Measurements from ENCODE around the gene DUSP28.
A peak's percentile ranks its signal among the peaks of the same experiment; 100 is the strongest.

The DUSP28 gene

GRCh38 chr2:240591784-240592183 is 31.6 kb downstream of the DUSP28 start:
- peak in 2 of 42 donors; percentile 4 to 12 for DNase-seq
- intact Hi-C loops (cut with DNase I) = no loop called here

- intact Hi-C loops (cut with DNase I) = no loop called here
- DNase-seq = peak in 15 of 42 donors; percentile 0 to 34 (median 10)
These were observed 33.0 kb downstream of the DUSP28 start for GRCh38 chr2:240593026-240593702.

- peak in 15 of 42 donors; percentile 1 to 35 (median 10) for DNase-seq
- intact Hi-C loops (cut with DNase I) = no loop called here
These were observed 33.7 kb downstream of the DUSP28 start for GRCh38 chr2:240593703-240594451.

GRCh38 chr2:240594511-240595380 is 34.6 kb downstream of the DUSP28 start:
- peak in 16 of 42 donors; percentile 3 to 43 (median 17) for DNase-seq
- intact Hi-C loops (cut with DNase I) = no loop called here

GRCh38 chr2:240595381-240596079 is 35.4 kb downstream of the DUSP28 start:
- intact Hi-C loops (cut with DNase I) = no loop called here
- peak in 22 of 42 donors; percentile 3 to 62 (median 36) for DNase-seq

- DNase-seq = peak in 4 of 42 donors; percentile 3 to 23 (median 17)
- intact Hi-C loops (cut with DNase I) = no loop called here
These were observed 35.9 kb downstream of the DUSP28 start for GRCh38 chr2:240596080-240596460.

GRCh38 chr2:240596491-240596931 is 36.4 kb downstream of the DUSP28 start:
- intact Hi-C loops (cut with DNase I) = no loop called here
- peak in 37 of 42 donors; percentile 13 to 85 (median 62) for DNase-seq

GRCh38 chr2:240597054-240597418 is 36.9 kb downstream of the DUSP28 start:
- intact Hi-C loops (cut with DNase I) = no loop called here
- DNase-seq = peak in 3 of 42 donors; percentile 15 to 37 (median 20)

- intact Hi-C loops (cut with DNase I) = no loop called here
- DNase-seq = peak in 10 of 42 donors; percentile 1 to 30 (median 8)
These were observed 37.4 kb downstream of the DUSP28 start for GRCh38 chr2:240597419-240598181.

- intact Hi-C loops (cut with DNase I) = no loop called here
- DNase-seq = peak in 10 of 42 donors; percentile 1 to 37 (median 10)
These were observed 38.3 kb downstream of the DUSP28 start for GRCh38 chr2:240598311-240598911.

GRCh38 chr2:240599141-240599583 is 39.0 kb downstream of the DUSP28 start:
- DNase-seq = peak in 6 of 42 donors; percentile 0 to 36 (median 4)
- intact Hi-C loops (cut with DNase I) = no loop called here

GRCh38 chr2:240600451-240600961 is 40.3 kb downstream of the DUSP28 start:
- peak in 8 of 42 donors; percentile 0 to 29 (median 17) for DNase-seq
- intact Hi-C loops (cut with DNase I) = no loop called here

GRCh38 chr2:240601061-240601830 is 41.1 kb downstream of the DUSP28 start:
- DNase-seq = peak in 5 of 42 donors; percentile 2 to 34 (median 29)
- intact Hi-C loops (cut with DNase I) = no loop called here

GRCh38 chr2:240601831-240602160 is 41.6 kb downstream of the DUSP28 start:
- peak in 7 of 42 donors; percentile 1 to 41 (median 5) for DNase-seq

GRCh38 chr2:240602266-240603050 is 42.3 kb downstream of the DUSP28 start:
- peak in 7 of 42 donors; percentile 1 to 37 (median 15) for DNase-seq
- intact Hi-C loops (cut with DNase I) = no loop called here

More at GRCh38 chr2:240601831-240602160, 41.6 kb downstream of the DUSP28 start:
- intact Hi-C loops (cut with DNase I) = no loop called here

Measured in head of caudate nucleus (tissue), 42 donors.